Neuronal stem cell (in vitro differentiated cells): ENCODE results near the gene ZMIZ1.

Experiments used
- DNase-seq: peaks from one replicate; pipeline ENCODE4 v3.0.0-alpha.2; 2013; ENCODE audit warnings: low spot score
- H2AFZ ChIP-seq: one replicate; pipeline ENCODE4 v1.6.1; 2013; ENCODE audit warnings: mild to moderate bottlenecking, low read length, inconsistent platforms
- H2AK5ac ChIP-seq: 2 replicates; pipeline ENCODE4 v1.6.1; 2013; ENCODE audit warnings: low read depth, mild to moderate bottlenecking, inconsistent platforms, low read length, moderate library complexity, mixed read lengths
- H2BK120ac ChIP-seq: 2 replicates; pipeline ENCODE4 v1.6.1; 2013; ENCODE audit warnings: low read depth, mild to moderate bottlenecking, inconsistent platforms, low read length, moderate library complexity, mixed read lengths
- H2BK12ac ChIP-seq: one replicate; pipeline ENCODE4 v1.6.1; 2013; ENCODE audit warnings: low read length, inconsistent platforms
- H2BK15ac ChIP-seq: 2 replicates; pipeline ENCODE4 v1.6.1; 2013; ENCODE audit warnings: mild to moderate bottlenecking, low read length, inconsistent platforms, mixed read lengths
- H2BK5ac ChIP-seq: one replicate; pipeline ENCODE4 v1.6.1; 2013; ENCODE audit warnings: inconsistent platforms, mild to moderate bottlenecking, low read length, moderate library complexity
- H3K14ac ChIP-seq: one replicate; pipeline ENCODE4 v1.6.1; 2013; ENCODE audit warnings: low read length, inconsistent platforms
- H3K18ac ChIP-seq: 2 replicates; pipeline ENCODE4 v1.6.1; 2013; ENCODE audit warnings: low read length, inconsistent platforms
- H3K23ac ChIP-seq: 2 replicates; pipeline ENCODE4 v1.6.1; 2013; ENCODE audit warnings: low read depth, mild to moderate bottlenecking, mixed read lengths, low read length, inconsistent platforms; ENCODE audit not compliant: poor library complexity
- H3K27ac ChIP-seq: replicated peaks from 3 replicates; pipeline ENCODE4 v1.5.1; 2013; ENCODE audit warnings: low read length, inconsistent platforms
- H3K27me3 ChIP-seq, 3 experiments: 2 replicates each; pipeline ENCODE4 v1.6.1; 2013; ENCODE audit warnings: low read length in 3 of 3, mild to moderate bottlenecking in 2 of 3, inconsistent platforms in 1 of 3, low read depth in 1 of 3, mixed read lengths in 1 of 3, moderate library complexity in 1 of 3; ENCODE audit not compliant: control insufficient read depth in 3 of 3, insufficient read depth in 3 of 3
- H3K36me3 ChIP-seq, 2 donors: replicated peaks in 1 of 2; 2 replicates each; pipeline ENCODE4 v1.6.1; 2013; ENCODE audit warnings: low read length in 2 of 2; ENCODE audit not compliant: control insufficient read depth in 2 of 2, insufficient read depth in 2 of 2
- H3K4ac ChIP-seq: 2 replicates; pipeline ENCODE4 v1.6.1; 2013; ENCODE audit warnings: inconsistent platforms, mild to moderate bottlenecking, low read length, moderate library complexity
- H3K4me1 ChIP-seq, 2 donors: 1 replicate in 1 of 2; 2 replicates in 1 of 2; pipeline ENCODE4 v1.6.1; 2013; ENCODE audit warnings: low read length in 2 of 2, low read depth in 1 of 2; ENCODE audit not compliant: control insufficient read depth in 2 of 2, insufficient read depth in 1 of 2
- H3K4me2 ChIP-seq: one replicate; pipeline ENCODE4 v1.6.1; 2013; ENCODE audit warnings: mild to moderate bottlenecking, low read length, inconsistent platforms; ENCODE audit not compliant: insufficient read depth, poor library complexity, severe bottlenecking
- H3K4me3 ChIP-seq, 2 donors: 2 replicates each; pipeline ENCODE4 v1.5.1; 2013; ENCODE audit warnings: low read length in 2 of 2, mild to moderate bottlenecking in 2 of 2, inconsistent platforms in 1 of 2, moderate library complexity in 1 of 2
- H3K79me1 ChIP-seq: one replicate; pipeline ENCODE4 v1.6.1; 2013; ENCODE audit warnings: low read depth, mild to moderate bottlenecking, inconsistent platforms, low read length, moderate library complexity
- H3K9ac ChIP-seq: one replicate; pipeline ENCODE4 v1.6.1; 2013; ENCODE audit warnings: mild to moderate bottlenecking, low read depth, low read length, inconsistent platforms; ENCODE audit not compliant: poor library complexity
- H3K9me3 ChIP-seq, 2 donors: replicated peaks in 1 of 2; 2 replicates each; pipeline versions ENCODE3 to v1.6.1; 2013; ENCODE audit warnings: low read length in 2 of 2, mild to moderate bottlenecking in 2 of 2, inconsistent platforms in 1 of 2, low read depth in 1 of 2, mixed read lengths in 1 of 2, moderate library complexity in 1 of 2; ENCODE audit not compliant: control insufficient read depth in 2 of 2, insufficient read depth in 1 of 2
- H4K8ac ChIP-seq: one replicate; pipeline ENCODE4 v1.6.1; 2013; ENCODE audit warnings: low read depth, mild to moderate bottlenecking, inconsistent platforms, low read length, moderate library complexity
- H4K91ac ChIP-seq: one replicate; pipeline ENCODE4 v1.6.1; 2013; ENCODE audit warnings: low read length, low read depth, mild to moderate bottlenecking, inconsistent platforms; ENCODE audit not compliant: poor library complexity
- WGBS, 2 donors: extraction: QIAGEN DNeasy Blood & Tissue Kit; methylation state at CpG; one replicate each; pipeline ENCODE4 v1.1.7; 2013; ENCODE audit warnings: missing lambda C conversion rate in 2 of 2, mixed read lengths in 1 of 2; ENCODE audit not compliant: insufficient read length in 2 of 2, insufficient replicate concordance in 1 of 2; ENCODE audit errors: extremely low coverage in 2 of 2; 5-methylcytosine and 5-hydroxymethylcytosine counted together

ZMIZ1 gene

DNA sequence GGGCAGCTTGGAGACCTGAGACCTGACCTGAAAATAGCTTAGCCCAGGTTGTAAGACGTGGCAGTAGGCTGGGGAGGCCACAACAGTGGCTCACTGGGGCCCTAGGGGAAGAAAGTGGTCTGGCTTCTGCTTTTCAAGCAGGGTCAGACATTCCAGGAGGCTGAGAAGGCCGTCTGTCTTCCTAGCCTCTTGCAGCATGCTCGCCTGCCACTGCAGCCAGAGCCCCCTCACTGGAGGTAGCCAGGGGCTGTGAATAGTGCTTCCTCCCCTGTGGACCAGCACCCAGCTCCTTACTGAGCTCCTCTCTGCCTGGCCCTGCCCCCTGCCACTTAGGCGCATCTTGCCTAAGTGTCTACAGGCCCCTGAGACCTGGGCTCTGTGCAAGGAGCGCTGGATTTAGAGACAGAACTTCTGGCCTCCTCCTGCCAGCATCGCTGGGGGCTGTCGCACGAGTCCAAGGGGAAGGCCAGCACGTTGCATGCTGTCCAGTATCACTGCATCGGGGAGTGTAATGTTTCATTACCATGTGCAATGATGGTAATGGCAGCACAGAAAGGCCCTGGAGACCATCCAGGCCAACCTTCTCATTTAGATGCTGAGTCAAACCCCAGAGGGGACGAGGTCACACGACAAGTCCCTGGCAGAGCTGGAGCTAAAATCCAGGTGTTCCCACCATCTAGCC is 12.7 kb downstream of the ZMIZ1 start:
- H2AFZ ChIP-seq, result no peak overlapping the region
- H3K4me1 ChIP-seq, result peaks cover 32 to 40% of the 10 kb centered on the region in 2 donors
- no peak overlapping the region for H2AK5ac ChIP-seq
- WGBS, 2 donors, result no CpG with 5 or more reads among the region's 12 CpGs
- no peak overlapping the region for H3K4ac ChIP-seq
- H3K27ac ChIP-seq, result no peak overlapping the region
- DNase-seq, result no peak
- H3K23ac ChIP-seq, result peak overlapping the region; percentile 56
- H3K36me3 ChIP-seq, result peaks cover 2 to 21% of the 10 kb centered on the region in 2 donors
- no peak overlapping the region for H2BK15ac ChIP-seq
- H2BK12ac ChIP-seq, result no peak overlapping the region
- no peak overlapping the region for H3K9ac ChIP-seq
- no peaks in the 10 kb centered on the region for H3K9me3 ChIP-seq
- no peak overlapping the region for H4K8ac ChIP-seq
- H3K4me3 ChIP-seq, result no peak overlapping the region
- H3K4me2 ChIP-seq, result no peak overlapping the region
- H3K79me1 ChIP-seq, result peaks cover 37% of the 10 kb centered on the region
- no peak overlapping the region for H2BK120ac ChIP-seq
- H2BK5ac ChIP-seq, result no peak overlapping the region
- H3K18ac ChIP-seq, result peak overlapping the region; percentile 40
- no peak overlapping the region for H4K91ac ChIP-seq
- H3K27me3 ChIP-seq, result no peaks in the 10 kb centered on the region
- H3K14ac ChIP-seq, result peak overlapping the region; percentile 14

DNA sequence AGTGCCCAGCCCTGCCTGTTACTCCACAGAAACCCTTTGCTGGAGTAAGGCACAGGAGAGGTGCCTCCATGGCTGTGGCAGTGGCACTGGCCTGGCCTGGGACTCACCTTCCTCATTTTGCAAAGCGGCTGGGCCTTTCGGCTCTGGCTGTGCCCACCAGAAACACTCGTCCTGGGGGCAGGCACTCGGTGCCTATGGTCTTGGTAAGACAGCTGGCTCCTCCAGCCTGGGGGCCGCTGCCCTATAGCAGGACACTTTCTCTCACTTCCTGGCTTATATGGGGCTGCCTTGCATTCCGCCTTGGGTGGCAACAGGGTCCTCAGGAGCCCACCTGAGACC is 13.2 kb downstream of the ZMIZ1 start:
- no peak for DNase-seq
- Histone ChIP-seq H3K36me3 (peaks cover 2 to 21% of the 10 kb centered on the region in 2 donors), H4K8ac (no peak overlapping the region), H3K9me3 (no peaks in the 10 kb centered on the region), H3K4me1 (peaks cover 31 to 38% of the 10 kb centered on the region in 2 donors), H3K27ac (no peak overlapping the region), H3K4me2 (no peak overlapping the region), H2BK15ac (no peak overlapping the region), H3K9ac (no peak overlapping the region), H2AFZ (no peak overlapping the region), H2AK5ac (no peak overlapping the region), H3K14ac (no peak overlapping the region), H2BK5ac (no peak overlapping the region), H4K91ac (no peak overlapping the region), H2BK12ac (no peak overlapping the region), H3K18ac (no peak overlapping the region), H2BK120ac (no peak overlapping the region), H3K4ac (no peak overlapping the region), H3K23ac (peak overlapping the region; percentile 56), H3K4me3 (no peak overlapping the region), H3K27me3 (no peaks in the 10 kb centered on the region), H3K79me1 (peaks cover 34% of the 10 kb centered on the region)
- no CpG with 5 or more reads among the region's 6 CpGs for whole genome bisulfite sequencing, 2 donors

DNA sequence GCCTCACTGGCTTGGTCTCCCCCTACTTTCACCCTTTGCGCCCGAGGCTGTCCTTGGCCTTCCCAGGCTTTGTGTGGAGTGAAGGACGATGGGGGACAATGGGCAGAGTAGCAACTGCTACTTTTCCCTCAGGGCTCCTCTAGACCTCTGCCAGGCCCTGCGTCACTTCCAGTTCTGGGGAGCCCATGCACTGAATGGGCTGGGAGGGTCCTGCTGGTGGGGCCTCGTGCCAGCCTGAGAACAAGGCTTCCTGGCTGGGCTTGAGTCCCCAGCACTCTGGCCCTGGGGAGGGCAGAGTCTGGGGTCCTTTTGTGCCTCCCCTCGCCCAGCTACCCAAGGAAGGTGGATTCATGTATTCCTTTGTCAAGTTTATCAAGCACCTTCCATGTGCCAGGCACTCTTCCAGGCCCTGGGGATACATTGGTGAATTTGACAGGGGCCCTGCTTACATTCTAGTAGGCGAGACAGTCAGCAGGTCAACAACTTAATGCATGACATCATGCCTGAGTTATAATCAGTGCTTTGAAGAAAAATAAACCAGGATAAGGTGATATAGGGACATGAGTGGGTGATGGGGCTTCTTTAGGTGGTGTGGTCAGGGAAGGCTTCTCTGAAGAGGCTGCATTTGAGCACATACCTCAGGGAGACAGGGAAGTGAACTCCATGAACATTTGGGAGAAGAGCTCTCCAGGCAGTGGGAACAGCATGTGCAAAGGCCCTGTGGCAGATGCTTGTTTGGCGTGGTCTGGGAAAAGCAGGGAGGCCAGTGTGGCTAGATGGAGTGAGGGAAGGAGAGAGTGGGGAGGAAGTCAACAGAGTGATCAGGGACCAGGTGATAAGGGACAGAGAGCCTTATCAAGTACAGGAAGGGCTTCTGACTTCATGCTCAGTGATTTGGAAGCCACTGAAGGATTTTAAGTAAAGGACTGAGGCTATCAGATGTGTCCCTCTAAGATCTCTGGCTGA is 14.1 kb downstream of the ZMIZ1 start:
- no CpG with 5 or more reads among the region's 8 CpGs for WGBS, 2 donors
- no peak overlapping the region for H2AK5ac ChIP-seq
- no peak overlapping the region for H3K27ac ChIP-seq
- H3K4me3 ChIP-seq, result no peak overlapping the region
- H3K9me3 ChIP-seq, result no peaks in the 10 kb centered on the region
- H4K8ac ChIP-seq, result no peak overlapping the region
- no peak overlapping the region for H3K4ac ChIP-seq
- no peak overlapping the region for H3K14ac ChIP-seq
- H2BK15ac ChIP-seq, result no peak overlapping the region
- no peak for DNase-seq
- H3K9ac ChIP-seq, result no peak overlapping the region
- H3K4me2 ChIP-seq, result no peak overlapping the region
- no peaks in the 10 kb centered on the region for H3K27me3 ChIP-seq
- H4K91ac ChIP-seq, result no peak overlapping the region
- no peak overlapping the region for H2BK120ac ChIP-seq
- H2BK5ac ChIP-seq, result no peak overlapping the region
- peak overlapping the region; percentile 52 for H3K18ac ChIP-seq
- H3K23ac ChIP-seq, result peak overlapping the region; percentile 90
- H3K4me1 ChIP-seq, result peaks cover 31 to 37% of the 10 kb centered on the region in 2 donors
- no peak overlapping the region for H2BK12ac ChIP-seq
- H2AFZ ChIP-seq, result no peak overlapping the region
- H3K36me3 ChIP-seq, result peaks cover 0 to 20% of the 10 kb centered on the region in 2 donors
- peaks cover 35% of the 10 kb centered on the region for H3K79me1 ChIP-seq
